GM18498 (cell line): ENCODE data around the gene CYFIP1.

Source experiments
- ATAC-seq: cut with Tn5 transposase; IDR thresholded peaks from one replicate; pipeline ENCODE4 v1.9.1; 2021; ENCODE audit warnings: mild to moderate bottlenecking, moderate library complexity; ENCODE audit not compliant: unreplicated experiment

The CYFIP1 gene

DNA sequence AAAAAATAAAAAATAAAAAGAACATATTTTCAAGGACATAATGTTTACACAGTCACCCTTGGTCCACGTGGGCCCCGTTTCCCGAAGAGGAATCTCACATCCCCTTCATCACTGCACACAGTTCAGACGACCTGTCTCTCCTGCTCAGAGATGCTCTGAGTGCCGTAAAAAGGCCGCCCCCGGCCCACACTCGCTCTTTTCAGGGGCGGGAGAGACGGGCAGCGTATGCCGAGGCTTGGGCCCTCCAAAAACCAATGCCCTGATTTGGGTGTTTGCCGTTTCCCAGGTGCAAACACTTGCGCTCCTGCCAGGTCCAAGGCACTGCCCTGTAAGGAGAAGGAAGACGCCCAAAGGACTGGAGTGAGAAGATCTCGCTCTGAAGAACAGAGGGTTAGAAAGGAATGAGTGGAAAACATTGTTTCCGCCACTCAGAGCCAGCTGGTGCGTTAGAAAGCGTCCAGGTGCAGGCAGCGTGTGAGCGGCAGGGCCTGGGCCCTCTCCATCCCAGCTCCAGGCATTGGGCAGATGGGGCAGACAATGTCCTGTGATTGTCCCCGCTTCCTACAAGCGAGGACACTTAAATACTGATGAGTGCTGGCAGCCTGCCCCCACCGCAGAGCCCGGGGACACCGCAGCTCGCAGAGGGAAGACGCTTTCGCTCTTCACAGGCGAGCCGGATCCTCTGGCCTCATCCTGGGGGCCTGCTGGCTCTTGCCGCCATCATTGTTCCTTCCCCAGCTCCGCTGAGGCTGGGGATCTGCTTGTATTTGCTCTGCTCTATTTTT, 88.5 kb downstream of the CYFIP1 start:
- ATAC-seq: no peak

DNA sequence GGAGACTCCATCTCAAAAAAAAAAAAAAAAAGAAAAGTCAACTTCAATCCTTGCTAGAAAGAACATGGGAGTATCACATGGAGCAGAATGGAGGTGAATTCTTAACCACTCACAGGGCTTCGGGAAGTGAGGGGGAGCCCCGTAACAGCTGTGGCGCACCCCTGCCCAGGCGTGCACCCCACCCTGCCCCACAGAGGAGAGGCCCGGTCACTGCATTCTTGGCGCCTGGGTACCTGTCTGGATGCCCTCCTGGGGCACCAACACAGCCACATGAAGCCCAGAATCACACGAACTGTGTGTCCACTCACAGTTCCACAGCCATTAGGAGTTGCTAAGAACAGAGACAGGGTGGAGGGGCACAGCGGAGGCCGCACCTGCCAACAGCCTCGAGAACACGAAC, 89.9 kb downstream of the CYFIP1 start:
- ATAC-seq: no peak

DNA sequence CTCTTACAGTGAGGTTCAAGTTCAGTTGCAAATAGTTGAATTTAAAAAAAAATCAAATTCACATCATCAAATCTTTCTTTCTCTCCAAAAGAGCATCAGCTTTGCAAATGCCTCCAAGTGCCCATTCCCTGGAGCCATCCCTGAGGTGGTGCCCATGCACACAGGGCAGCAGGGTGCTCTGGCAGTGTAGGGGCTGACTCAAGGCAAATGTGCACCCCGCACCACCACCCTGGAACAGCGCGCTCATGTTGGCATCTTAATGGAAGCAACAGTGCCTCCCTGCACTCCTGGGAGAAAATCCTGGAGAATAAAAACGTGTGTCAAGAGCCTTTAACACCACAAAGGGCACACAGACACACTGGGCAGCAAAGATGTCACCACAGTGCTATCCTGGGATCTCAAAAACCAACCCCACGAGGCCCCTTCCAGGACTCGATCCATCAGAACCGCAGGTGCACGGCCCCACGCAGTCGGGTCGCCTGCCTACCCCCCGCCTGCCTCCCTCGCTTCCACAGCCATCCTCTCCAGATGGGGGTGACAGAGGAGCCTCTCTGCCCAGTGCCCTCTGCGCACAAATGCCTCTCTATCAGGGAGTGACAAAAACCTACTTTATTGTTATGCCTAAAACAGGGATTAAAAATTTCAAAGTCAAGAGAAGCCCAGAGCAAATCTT, 90.9 kb downstream of the CYFIP1 start:
- ATAC-seq: no peak

DNA sequence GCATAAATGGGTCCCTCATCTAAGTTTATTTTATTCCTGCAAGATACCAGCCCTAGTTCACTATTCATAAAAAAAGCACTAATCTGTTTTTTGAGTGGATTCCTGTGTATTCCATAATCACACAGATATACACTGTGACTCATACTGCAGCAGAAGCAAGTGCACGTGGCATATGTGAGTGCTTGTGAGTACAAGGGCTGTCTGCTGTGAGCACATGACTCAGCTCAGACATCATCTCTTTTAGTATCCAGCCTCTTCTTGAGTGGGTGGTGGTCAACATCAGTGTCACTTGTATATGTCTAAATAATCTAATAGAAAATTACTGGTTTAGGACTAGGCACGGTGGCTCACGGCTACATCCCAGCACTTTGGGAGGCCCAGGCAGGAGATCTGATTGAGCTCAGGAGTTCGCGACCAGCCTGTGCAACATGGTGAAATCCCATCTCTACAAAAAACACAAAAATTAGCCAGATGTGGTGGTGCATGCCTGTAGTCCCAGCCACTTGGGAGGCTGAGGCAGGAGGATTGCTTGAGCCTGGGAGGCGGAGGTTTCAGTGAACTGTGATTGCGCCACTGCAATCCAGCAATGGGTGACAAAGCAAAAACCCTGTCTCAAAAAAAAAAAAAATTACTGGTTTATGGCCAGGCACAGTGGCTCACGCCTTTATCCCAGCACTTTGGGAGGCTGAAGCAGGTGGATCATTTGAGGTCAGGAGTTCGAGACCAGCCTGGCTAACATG, 91.9 kb downstream of the CYFIP1 start:
- ATAC-seq: no peak

DNA sequence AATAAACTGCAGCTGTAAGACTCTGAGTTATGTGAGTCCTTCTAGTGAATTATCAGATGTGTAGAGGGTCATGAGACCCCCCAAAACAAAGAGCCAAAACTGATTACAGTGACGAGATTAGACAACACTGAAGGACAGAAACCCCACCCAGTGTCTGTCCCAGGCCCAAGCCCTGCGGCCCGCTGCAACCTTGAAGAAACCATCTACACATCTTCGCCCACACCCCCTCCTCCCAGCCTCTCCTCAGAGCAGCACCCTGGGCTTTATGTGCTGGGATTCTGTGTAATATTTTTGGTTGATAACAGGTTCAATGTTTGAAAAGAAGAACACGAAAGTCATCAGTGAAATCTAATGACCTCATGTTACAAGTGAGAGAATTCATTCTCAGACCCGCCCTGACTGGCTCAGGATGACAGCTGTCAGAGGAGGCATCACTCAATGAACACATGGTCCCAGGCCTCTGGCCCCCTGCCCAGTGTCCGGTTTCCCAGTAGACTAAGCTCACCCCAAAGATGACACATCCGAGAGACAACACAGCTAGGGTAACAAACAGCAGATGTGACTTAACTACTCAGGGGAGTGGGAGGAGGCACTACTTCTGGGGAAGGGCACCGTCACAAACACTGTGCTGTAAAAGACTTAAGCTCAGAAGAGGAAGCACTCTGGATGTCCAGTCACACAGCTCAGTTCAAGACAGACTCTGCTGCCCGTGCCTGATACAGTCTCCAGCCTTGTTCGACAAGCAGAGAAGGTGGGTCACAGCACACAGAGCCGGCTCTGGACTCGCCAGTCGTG, 92.8 kb downstream of the CYFIP1 start:
- no peak for ATAC-seq

DNA sequence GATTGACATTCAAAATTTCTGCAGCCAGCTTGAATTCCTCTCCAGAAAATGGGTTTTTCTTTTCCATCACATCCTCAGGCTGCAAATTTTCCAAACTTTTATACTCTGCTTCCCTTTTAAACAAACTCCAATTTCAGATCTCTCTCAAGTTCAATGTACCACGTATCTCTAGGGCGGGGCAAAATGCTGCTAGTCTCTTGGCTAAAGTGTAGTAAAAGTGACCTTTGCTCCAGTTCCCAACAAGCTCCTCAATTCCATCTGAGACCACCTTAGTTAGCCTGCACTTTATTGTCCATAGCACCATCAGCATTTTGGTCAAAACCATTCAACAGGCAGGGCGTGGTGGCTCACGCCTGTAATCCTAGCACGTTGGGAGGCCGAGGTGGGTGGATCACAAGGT, 95.0 kb downstream of the CYFIP1 start:
- no peak for ATAC-seq

DNA sequence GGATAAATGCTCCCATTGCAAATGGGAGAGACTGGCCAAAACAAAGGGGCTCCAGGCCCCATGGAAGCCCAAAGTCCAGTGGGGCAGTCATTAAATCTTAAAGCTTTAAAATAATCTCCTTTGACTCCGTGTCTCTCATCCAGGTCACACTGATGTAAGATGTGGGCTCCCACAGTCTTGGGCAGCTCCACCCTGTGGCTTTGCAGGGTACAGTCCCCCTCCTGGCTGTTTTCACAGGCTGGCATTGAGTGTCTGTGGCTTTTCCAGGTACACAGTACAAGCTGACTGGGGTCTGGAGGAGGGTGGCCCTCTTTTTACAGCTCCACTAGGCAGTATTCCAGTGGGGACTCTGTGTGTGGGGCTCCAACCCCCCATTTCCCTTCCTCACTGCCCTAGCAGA, 95.8 kb downstream of the CYFIP1 start:
- no peak for ATAC-seq

DNA sequence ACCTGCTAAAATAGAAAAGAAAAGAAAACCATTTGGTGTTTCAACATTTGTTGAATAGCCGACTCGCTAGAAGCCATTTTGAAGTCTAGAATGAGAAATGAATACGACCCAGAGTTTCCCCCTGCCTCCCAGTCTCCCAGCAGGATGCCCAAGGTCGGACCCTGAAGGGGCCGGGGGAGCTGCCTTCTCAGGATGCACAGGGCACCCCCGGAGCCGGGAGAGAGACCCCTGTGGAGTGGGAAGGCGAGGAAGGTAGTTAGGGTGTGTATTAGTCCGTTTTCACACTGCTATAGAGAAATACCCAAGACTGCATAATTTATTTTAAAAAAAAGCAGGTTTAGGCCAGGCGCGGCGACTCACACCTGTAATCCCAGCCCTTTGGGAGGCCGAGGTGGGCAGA, 97.0 kb downstream of the CYFIP1 start:
- no peak for ATAC-seq

DNA sequence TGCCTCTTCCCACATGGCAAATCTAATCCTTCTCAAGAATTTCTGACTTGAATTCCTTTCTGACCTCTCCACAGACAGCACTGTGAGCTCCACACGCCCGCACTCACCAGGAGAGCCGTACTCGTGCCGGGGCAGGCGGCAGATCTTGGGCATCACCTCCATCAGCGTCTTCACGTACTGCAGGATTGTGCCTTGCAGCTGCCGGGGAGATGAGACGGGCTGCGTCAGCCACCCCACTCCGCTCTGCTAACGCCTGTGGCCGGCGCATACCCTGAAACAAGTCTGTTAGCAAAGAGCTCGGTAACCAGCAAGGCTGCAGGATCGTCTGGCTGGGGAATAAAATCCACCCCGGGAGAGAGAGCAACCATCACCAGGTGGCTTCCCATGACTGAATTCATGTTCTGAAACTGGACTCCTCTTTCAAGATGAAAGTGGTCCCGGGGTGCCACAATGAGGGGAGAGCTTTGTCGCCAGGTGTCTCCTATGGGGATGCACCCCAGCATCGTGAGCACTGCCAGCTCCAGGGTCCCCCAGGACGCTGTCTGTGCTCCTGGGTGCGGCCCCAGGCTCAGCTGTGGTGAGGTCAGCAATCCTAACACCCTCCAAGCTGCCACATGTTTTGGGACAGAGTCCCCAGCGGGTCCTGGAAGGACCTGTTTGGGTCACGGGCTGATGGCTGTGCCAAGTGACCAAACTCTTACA, 98.3 kb downstream of the CYFIP1 start:
- ATAC-seq: no peak

DNA sequence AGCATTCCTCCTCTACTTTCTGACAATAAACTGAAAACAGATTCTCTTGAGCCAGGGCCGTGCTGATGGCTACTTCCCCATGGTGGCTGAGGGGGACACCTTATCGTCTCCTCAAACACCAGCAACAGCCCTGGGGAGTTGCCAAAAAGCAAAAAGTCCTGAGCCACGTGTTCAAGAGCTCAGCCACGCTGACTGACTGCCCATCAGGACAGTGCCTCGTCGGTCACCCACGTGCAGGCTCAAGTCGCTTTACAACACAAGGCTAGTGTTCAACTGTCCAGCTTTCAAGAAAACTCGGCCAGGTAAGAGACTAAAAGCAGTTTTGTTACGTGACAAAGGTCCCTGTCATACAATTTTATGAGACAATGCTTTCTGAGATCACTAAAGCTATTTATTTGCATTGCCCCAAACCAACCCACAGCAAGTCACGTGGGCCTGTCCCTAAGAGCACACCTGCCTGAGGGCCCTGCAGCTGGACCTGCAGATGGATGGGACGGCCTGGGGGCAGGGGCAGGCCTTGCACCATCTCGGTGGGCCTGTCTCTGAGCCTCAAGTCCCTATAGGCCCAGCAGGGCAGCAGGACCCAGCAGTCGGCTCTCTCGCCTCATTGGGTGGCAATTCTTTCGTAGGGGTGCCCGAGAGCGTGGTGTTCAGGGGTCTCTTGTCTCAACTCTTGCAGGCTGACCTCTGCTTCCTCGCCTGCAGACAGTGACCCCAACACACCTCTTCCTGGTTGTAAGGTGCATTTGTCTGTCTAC, 99.0 kb downstream of the CYFIP1 start:
- ATAC-seq: no peak

DNA sequence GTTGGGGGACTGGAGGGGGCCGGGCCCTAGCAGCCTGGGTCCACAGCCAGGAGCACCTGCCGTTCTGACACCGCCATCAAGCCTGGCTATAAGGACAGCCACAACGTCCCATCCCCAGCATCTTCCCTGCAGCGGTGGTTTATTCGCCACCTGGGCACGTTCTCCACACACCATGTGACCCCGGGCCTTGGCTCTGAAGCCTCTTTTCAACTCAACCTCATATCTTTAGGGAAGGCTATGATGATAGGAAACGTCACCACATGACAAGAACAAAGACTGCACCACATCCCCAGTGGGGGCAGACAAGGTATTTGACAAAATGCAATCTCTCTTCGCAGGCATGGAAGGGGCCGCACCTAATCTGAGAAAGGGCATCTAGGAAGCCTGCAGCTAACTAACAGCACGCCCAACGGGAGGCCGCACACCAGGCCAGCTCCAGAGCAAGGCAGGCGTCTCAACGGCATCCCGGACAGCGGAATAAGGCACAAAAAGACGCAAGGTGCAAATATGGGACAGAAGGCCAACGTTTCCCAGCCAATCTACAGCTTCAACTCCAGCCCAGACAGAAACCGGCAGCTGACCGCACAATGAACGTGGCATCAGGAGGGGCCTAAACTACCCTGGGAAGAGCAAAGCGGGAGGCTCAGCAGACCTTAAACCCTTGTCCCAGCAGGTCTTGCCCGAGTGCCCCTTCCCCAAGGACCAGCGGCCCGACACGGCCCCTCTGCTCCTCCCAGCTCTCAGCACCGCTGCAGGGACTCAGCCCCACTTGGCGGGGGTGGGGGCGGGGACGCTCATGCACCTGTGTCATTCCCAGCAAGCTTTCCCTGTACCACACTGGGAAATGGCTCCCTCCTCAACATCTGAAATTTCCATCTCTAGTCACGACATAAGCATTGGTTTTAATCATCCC, 99.8 kb downstream of the CYFIP1 start:
- no peak for ATAC-seq

DNA sequence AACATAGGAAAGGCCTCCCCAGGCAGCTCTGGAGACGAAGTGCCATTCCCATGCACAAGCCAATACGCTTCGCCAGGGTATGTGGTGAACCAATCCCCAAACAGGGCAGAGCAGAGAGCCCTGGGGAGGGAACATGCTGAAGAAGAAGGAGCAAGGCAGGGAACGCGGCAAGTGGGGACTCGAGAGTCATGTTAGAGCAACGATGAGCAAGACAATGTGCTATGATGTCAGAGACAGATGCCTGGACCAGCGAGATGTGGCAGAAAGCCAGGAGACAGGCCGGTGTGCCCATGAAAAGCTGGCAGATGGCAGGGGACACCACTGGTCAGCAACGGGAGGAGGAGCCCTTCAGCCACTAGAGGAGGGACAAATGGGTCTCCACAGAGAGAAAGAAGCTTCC, 102.1 kb downstream of the CYFIP1 start:
- no peak for ATAC-seq

DNA sequence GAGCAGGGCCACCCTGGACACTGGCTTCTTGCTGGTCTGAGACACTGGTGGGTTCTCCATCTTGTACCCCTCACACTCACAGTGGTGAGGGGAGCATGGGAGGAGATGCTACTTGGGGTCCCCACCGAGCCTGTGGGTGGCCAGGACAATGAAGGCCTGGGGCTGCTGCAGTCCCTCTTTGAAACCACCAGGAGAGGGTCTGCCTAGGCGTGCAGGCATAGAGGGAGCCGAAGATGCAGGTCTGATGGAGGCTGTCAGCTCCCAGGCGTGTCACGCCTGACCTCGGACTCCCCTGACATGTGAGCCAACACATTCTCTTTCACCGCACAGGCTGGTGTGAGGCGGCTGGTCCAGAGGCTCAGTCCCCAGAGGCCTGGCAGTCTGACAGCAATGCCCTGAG, 102.6 kb downstream of the CYFIP1 start:
- ATAC-seq: no peak

DNA sequence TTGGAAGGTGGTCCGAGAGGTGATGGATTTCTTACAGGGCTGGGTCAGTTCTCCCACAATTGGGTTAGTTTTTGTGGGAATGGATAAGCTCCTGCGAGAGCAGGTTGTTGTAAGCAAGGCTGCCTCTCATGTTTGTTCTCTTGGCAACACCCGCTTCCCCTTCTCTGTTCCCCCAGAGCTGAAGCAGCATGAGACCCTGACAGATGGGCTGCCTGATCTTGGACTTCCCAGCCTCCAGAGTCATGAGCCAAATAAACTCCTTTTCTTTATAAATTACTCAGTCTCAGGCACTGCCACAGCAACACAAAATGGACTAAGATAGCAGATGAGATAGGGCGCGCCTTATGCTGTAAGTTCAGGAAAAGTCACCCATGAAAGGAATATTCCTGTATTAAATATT, 103.1 kb downstream of the CYFIP1 start:
- no peak for ATAC-seq

DNA sequence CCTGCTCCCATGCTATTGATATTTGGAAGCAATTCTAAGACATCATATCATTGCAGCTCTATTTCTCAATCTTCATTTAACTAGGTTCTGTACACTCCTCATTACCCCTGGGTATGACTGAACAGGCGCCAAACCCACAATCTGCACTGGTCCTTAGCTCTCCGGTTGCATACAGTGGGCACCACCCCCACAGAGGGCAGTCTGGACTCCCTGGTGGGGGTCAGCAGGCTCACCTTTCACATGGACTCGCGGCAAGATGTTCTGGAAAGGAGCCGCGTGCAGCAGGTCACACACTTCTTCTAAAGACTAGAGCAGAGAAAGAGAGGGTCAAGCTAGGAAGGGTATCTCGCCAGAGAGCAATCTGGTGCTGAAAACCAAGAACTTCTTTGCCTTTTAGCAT, 105.2 kb downstream of the CYFIP1 start:
- ATAC-seq: no peak

DNA sequence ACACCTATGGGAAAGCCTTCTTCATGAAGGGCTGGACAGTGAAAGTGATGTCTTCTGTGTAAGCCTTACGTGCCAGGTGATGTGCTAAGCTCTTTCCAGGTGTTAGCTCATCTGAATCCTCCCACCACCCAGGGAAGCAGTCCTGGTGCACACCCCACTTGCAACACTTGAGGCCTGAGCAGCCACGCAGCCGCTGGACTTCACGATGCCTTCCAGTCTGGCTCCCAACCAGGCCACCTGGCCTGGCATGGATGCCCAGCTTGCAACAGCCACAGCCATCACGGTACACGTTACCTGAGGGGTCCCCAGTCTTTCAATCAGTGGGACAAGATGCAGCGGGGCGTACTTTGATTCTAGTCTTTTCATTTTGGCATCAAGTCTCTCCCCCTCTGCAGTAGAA, 105.9 kb downstream of the CYFIP1 start:
- ATAC-seq: no peak

DNA sequence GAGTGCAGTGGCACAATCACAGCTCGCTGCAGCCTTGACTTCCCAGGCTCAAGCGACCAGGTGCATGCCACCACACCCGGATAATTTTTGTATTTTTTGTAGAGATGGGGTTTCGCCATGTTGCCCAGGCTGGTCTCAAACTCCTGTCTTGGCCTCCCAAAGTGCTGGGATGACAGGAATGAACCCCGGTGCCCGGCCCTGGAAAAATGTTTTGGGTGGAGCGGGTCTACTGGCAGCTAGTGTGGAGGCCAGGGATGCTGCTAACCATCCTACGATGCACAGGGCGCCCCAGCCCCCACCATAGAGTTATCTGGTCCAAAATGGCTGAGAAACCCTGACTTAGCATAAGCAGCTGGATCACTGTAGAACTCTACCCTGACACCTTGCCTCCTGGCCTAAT, 106.3 kb downstream of the CYFIP1 start:
- no peak for ATAC-seq

DNA sequence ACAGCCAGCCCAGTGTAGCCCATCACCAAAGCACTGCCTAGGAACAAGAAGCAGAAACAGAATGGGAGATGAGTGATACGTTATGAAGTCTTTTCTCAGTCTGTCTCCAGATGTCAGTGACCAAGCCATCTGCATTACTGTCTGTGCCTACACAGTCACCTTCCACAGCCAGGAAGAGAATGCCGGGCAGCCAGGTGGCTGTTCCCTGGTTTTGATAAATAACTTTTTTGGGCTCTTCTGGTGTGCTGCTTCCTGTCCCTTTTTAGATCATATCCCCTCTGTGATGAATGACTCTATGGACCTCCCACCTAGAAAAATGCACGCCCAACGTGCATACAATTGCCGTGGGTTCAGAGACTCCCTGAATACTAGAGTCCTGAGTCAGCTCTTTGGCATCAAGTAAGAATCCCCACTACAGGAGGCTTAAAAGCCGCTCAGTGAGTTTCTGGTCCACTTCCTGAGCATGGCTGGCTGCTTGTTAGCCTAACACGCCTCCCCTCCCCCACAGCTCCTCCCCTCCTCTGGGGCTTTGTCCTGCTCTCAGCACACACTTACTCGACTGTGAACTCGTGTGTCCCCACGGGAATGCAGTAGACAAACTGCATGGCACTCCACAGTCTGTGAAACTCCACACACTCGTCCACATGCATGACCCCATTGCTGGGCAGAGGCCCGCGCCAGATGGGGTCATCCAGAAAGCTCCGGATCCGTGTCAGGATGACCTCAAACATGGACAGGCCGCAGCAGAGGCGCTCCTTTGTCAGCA, 107.0 kb downstream of the CYFIP1 start:
- ATAC-seq: no peak
